BJ (cell line): ENCODE data around the gene PPP1R1C. TPM values are rescaled to one million over a fixed set of nuclear protein-coding genes. Genes with fewer than 3 reads are reported as not detected.

Experiments used
- CTCF ChIA-PET: fragments of 350-600 bp; formaldehyde crosslinking; extraction: SDS; loops from one replicate; lab custom pipeline; 2021; ENCODE audit warnings: antibody characterized with exemption, inconsistent platforms; lab: Yijun Ruan, JAX
- POLR2A ChIA-PET: fragments of 300-600 bp; sonication (Branson Sonifier 250); formaldehyde crosslinking; extraction: SDS; loops from one replicate; lab custom pipeline; 2021; ENCODE audit warnings: antibody characterized with exemption; lab: Charles Lee
- DNase-seq: peaks from one replicate; pipeline ENCODE4 v3.0.0-alpha.2; 2011; ENCODE audit warnings: low read depth
- H3K27me3 ChIP-seq: 2 replicates; pipeline ENCODE4 v1.6.0; 2011; ENCODE audit warnings: low read length; ENCODE audit not compliant: control insufficient read depth, insufficient read depth
- H3K36me3 ChIP-seq: 2 replicates; pipeline ENCODE4 v1.5.1; 2011; ENCODE audit warnings: low read length; ENCODE audit not compliant: control insufficient read depth, insufficient read depth
- H3K4me3 ChIP-seq: 2 replicates; pipeline ENCODE4 v1.5.1; 2011; ENCODE audit warnings: low read depth, mild to moderate bottlenecking, control low read depth, low read length
- polyA plus RNA-seq: library from polyadenylated mRNA; depleted of rRNA; stranded (reverse); fragments of >200 nt; gene quantifications from 2 replicates; pipeline ENCODE4 v1.2.3, GENCODE V29; 2011
- TF ChIP-seq, protein P1 (sequence below): IDR thresholded peaks from 2 replicates; pipeline ENCODE4 v1.5.1; 2011; ENCODE audit warnings: low read depth, mild to moderate bottlenecking, control low read depth, inconsistent platforms, low read length, moderate library complexity; ENCODE audit not compliant: insufficient read depth

The PPP1R1C gene
- polyA plus RNA-seq, 1 experiment, result 0.21 TPM

DNA sequence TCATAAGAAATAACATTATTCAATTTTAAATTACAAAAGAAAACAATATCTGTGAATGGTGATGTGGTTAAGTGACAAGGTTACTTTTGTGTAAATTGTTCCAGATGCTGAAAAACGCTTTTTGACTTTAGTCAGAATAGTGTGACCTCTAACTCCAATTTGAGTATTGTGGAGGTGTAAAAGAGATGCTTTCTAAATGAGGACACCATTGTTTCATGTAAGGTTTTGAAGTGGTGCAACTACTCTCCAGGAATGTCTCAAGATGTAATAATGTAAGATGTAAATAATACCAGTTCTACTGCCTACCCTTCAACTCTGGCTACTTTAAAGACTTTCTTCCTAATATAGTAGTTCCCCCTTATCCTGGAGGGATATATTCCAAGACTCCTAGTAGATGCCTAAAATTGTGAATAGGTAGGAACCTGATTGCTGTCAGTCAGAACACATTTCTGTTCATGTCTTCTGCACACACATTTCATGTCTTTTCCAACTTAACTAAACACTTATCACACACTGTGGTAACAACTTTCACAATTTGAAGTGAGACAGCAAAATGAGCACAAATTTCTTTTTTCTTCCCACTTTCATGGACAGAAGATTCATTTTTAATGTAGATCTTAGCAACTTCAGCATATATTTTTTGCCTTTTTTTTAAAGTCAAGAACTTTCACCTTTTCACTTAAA lies 39.1 kb upstream of the PPP1R1C start:
- Histone ChIP-seq H3K27me3 (no peaks in the 10 kb centered on the region), H3K36me3 (no peaks in the 10 kb centered on the region), H3K4me3 (no peak overlapping the region)
- TF ChIP-seq, protein P1, sequence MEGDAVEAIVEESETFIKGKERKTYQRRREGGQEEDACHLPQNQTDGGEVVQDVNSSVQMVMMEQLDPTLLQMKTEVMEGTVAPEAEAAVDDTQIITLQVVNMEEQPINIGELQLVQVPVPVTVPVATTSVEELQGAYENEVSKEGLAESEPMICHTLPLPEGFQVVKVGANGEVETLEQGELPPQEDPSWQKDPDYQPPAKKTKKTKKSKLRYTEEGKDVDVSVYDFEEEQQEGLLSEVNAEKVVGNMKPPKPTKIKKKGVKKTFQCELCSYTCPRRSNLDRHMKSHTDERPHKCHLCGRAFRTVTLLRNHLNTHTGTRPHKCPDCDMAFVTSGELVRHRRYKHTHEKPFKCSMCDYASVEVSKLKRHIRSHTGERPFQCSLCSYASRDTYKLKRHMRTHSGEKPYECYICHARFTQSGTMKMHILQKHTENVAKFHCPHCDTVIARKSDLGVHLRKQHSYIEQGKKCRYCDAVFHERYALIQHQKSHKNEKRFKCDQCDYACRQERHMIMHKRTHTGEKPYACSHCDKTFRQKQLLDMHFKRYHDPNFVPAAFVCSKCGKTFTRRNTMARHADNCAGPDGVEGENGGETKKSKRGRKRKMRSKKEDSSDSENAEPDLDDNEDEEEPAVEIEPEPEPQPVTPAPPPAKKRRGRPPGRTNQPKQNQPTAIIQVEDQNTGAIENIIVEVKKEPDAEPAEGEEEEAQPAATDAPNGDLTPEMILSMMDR, result no peak
- POLR2A ChIA-PET, result no interaction called here
- CTCF ChIA-PET, result no interaction called here
- DNase-seq, result no peak

DNA sequence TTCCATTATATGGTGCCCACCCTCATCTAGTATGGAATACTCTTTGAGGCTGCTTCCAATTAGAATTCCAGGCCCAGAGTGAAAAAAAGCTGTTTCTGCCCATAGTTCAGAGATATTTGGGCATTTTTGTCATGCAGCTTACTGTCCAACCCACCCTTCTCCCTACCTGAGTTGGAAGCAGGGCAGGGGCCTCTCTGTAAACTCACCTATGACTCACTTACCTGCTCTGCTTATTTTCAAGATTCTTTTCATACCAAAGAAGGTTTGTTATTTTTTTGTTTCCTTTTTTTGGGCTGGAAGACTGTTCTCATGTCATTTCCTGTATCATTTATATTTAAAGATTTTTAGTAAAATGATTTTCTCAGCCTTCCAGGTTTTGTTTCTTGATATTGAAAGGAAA lies 38.4 kb upstream of the PPP1R1C start:
- no peaks in the 10 kb centered on the region for H3K36me3 ChIP-seq
- H3K4me3 ChIP-seq, result no peak overlapping the region
- CTCF ChIA-PET, result no interaction called here
- TF ChIP-seq, protein P1, result no peak
- no peaks in the 10 kb centered on the region for H3K27me3 ChIP-seq
- DNase-seq, result no peak
- POLR2A ChIA-PET, result no interaction called here

DNA sequence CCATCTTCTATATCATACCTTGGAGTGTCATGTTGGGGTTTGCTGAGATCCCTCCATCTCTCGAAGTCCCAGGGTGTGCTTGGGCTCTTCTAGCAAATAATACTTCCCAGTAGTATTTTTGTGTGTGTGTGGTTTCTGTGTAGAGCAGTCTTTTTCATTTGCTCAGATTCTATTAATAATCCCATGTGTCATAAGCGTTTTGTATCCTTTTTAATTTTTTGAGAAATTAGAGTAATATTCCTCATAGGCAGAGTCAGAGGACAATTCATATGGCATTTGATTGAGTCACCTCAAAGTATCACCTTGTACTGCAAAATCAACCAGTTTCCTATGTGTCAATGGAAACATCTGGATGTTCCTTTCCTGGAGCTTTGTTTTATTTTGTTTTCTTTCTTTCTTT lies 37.4 kb upstream of the PPP1R1C start:
- DNase-seq, result no peak
- TF ChIP-seq, protein P1, result no peak
- CTCF ChIA-PET, result interaction anchor here (1.1 kb wide), 1 partner anchor 1824 kb away, joined by 3 read pairs; no protein-coding TSS in a partner anchor
- no peaks in the 10 kb centered on the region for H3K27me3 ChIP-seq
- no peak overlapping the region for H3K4me3 ChIP-seq
- no peaks in the 10 kb centered on the region for H3K36me3 ChIP-seq
- POLR2A ChIA-PET, result interaction anchor here (0.7 kb wide), 1 partner anchor 41 kb away, joined by 5 read pairs; no protein-coding TSS in a partner anchor

DNA sequence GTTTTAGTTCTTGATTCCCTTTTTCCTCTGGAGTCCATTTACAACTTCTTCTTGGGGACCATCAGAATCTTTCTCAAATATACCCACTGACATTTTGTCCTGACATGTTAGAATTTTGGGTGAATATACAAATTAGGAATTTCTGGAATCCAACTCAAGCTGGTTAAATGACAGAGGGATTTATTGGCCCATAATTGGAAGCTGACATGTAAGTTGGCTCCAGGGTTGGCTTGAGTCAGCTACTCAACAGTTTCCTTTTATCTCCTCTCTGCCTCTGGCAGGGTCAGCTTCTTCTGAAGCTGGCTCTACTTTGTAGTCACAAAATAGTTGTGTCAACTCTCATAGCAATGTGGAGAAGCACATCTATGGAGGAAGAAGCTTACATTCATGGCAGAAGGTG lies 36.6 kb upstream of the PPP1R1C start:
- ChIA-PET POLR2A (no interaction called here), CTCF (interaction anchor here (0.8 to 1.1 kb wide), 3 partner anchors 10 to 1825 kb away, joined by 3 read pairs; no protein-coding TSS in a partner anchor)

More for the DNA sequence above, 36.6 kb upstream of the PPP1R1C start:
- DNase-seq, result no peak
- Histone ChIP-seq H3K36me3 (no peaks in the 10 kb centered on the region), H3K27me3 (no peaks in the 10 kb centered on the region), H3K4me3 (no peak overlapping the region)
- TF ChIP-seq, protein P1, result no peak
